GM19467 (cell line): ENCODE data around the gene MAML3.

Source experiments
- ATAC-seq: cut with Tn5 transposase; IDR thresholded peaks from one replicate; pipeline ENCODE4 v1.9.1; 2021; ENCODE audit warnings: mild to moderate bottlenecking, moderate library complexity; ENCODE audit not compliant: unreplicated experiment

Gene MAML3

DNA sequence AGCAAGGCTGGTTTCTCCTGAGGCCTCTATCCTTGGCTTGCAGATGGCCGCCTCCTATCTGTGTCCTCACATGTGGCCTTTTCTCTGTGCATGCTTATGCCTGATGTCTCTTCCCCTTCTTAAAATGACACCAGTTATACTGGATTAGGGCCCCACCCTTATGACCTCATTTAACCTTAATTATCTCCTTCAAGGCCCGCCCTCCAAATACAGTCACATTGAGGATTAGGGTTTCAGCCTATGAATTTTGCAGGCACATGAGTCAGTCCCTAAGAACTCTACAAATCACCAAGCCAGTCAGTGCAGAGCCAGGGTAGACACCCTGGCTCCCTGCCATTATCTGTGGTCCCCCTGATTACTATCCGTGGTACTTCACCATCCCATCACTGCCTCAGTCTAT is 51.6 kb downstream of the MAML3 start:
- no peak for ATAC-seq

DNA sequence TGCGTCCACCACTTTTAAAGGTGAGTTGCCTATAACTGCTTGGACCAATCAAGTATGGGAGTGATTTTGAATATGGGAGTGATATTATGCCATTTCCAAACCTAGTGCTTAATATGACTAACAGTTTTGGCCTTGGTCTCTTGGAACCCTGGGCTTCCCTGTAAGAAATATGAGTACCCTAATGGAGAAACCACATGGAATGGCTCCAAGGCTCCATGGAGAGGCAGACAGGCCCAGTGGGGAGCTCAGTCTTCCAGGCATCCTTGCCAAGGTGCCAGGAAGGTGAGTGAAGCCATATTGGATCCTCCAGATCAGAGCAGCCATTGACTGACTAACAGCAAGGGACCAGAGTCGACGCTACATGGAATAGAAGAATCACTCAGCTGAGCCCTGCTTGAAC is 53.2 kb downstream of the MAML3 start:
- no peak for ATAC-seq

DNA sequence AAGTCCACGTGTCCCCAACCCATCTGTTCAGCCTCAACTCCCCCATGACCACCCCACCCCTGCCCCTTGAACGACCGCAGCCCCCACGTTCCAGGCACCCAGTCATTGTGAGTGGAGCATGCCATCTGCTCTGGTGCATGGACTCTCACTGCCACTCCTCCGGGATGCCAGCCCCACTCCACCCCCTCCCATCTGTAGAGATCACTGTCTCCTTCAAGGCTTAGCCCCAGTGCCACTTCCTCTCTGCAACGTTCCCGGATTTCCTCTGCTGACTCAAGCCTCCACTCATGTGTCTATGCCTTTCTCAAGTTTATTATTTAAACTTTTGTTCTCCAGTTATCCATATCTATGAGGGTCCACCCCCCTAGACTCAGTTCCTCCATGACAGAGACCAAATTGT is 54.0 kb downstream of the MAML3 start:
- no peak for ATAC-seq

DNA sequence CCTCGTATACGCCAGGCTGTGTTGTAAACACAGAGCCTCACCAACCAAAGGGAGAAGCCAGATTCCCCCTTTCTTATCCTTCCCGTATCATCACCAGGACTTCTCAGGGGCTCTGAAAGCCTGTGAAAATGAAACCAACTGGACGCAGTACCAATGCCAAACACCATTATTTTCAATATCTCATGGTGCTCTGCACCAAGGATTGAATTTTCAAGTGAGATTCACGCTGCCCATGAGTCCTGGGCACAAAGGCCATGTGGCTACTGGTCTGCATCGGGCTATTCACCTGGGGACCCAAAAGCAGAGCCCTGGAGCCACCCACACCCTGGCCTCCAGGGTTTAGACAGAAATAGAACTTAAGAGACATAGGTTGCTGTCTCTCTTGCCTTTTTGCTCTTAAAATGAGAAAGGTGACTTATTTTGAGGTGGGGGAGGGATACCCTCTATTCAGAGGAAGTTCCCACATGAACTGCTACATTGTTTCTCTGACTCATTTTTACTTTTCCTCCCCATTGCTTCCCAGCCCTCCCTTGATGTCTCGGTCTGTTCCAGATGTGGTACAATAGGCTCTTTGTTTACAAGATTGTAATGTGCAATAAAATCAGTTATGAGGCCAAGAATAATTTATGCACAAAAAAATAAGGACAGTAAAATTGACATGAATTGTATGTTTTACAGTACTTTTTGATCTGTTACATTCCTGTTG is 55.4 kb downstream of the MAML3 start:
- no peak for ATAC-seq

DNA sequence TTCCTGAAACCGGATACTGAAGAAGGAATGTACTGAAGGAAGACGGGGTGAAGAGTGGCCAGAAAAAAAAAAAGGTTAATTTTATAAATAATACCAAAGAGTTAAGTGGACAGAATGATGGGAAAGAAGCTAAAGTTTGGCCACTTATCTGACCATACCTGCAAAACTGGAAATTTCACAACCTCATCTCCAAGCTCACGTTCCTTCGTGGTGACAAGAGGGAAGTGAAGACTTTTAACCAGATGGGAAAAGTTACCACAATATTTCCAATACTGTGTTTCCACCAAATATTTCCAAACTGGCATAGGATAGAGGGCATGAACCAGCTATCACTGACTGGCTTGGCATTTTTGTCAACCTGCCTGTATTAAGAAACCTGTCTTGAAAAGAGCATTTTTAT is 56.4 kb downstream of the MAML3 start:
- ATAC-seq: no peak

DNA sequence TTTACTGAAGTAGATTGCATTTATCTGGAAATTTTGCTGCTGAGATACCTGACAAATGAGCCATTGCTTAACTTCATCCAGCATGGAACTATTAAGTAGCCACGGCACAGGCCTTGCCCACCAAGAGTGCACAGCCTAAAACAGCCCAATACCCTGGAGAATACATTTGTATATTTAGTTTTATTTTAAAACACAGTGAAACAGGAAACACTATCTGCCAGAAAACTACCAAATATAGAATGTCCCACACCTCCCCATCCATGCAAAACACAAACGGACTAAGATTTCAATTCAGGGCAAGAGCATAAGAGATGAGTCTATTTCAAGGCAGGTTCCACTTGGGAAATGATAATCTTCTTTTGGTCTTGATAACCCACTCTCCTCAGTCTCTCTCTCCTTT is 57.1 kb downstream of the MAML3 start:
- ATAC-seq: no peak

DNA sequence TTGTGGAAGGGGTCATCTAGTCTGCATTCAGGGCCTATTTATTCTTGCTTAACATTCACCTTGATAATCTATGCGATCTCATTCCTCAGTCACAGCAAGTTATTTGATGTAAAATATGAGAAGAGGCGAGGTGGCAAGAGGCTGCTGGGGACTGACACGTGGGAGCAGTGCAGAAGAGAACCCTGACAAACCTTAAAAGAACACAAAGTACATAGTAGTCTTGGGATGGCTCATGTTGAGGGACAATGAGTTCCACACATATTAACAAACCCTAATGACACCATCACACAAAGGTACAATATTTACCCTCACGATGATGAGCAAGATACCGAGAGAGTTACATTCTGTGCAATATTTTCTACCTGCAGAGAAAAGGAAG is 57.5 kb downstream of the MAML3 start:
- ATAC-seq: no peak

DNA sequence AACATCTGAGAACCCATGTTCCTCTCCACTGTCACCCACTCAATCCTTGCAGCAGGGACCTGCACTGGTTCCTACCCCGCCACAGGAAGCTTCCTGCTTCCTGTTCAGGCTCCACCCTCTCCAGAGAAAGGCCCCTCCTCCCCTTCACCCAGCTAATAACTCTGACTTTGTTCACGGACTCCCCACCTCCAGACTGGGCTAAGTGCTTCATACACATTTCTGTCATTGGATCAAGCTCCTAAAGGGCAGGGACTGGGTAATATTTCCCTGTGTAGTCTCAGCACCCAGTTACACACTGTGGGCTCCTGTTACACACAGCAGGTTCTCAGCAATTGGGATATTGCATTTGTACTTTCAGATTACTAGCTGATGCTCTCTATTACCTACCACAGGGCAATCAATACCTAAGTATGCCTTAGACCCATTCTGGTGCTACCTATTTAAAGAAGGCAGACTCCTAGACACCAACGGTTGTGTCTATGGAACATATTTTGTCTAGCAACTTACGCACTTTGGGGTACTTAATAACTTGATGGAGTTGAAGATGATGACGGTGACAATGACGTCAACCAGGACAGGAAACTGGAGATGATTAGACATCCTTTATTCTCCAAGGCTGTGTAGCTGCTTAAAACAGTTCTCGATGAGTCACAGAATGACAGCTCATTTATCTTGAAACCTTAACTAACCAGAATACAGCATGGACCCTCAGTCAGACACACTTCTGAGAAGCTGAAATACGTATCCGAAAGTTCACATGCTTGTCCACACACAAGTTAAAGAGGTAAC is 58.1 kb downstream of the MAML3 start:
- no peak for ATAC-seq

DNA sequence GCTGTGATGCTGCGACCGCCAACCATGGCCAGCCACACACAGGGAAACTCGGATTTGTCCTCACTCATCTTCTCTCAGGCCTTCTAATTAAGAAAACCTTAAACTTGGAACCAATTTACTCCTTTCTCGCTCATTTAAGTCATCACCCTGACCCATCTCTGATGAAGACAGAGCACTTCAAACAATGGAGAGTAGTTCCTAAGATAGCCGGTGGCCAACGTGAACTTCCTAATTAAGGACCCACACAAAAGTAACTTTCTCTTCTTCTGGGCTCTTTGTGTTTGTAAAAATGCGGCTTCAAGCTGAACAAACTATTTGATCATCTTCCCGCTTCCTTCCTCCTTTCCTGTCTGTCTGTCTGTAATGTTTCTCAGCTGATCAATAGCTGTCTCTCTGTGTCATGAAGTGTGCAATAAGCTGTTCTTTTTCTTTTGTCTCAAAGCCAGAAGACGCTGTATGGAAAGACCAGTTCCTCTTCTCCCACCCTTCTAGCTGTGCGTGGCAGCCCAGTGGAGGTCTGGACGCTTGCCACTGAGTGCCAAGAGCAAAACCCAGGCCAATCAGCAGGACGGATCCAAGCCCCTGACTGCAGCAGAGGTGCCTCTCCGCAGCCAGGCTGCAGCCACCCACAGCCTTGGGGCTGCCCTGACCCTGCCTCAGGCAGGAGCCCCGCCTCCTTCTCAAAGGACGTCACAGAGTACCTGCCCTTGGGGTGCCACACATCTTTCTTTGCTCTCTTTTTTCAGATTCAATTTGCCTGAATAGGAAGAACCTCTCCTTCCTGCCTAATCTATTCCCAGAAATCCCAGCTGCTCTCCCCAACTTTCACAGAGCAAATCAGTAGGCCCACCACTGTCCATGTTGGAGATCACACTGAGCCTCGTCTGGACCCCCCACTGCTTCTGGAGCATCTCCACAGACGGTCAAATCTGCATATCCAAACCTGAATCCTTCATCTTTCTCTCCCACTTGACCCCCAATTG is 59.3 kb downstream of the MAML3 start:
- no peak for ATAC-seq

DNA sequence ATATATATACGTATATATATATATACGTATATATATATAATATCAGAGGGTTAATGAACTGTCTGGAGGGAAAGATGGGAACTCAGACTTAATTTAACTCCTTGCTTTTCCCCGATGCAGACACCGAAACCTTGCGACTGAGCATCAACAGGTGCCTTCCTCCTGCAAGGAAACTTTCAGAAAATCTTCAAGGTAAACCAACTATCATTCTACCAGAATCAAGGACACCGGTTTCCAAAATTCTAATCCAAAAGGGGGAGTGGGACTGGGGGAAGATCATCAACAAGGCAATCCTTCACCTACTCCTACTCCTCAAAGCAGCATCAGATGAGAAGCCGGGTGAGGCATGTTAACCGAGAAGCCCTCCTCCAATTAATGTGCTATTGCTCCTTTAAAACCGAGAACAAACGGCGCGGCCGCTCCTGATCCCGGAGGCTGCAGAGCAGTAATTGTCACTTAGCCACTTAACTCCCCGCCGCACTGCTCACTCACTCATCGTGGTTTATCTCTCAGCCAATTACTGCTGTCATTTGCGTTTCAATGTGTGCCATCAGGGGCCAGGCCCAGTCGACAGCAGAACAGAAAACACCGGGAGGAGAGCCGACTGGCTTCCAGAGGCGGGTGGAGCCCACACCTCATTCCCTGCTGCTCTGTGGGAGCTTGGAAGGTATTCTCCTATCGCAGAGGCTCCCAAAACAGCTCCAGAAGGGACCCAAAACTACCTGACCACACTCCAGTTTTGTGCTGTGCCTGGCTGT is 61.7 kb downstream of the MAML3 start:
- ATAC-seq: no peak

DNA sequence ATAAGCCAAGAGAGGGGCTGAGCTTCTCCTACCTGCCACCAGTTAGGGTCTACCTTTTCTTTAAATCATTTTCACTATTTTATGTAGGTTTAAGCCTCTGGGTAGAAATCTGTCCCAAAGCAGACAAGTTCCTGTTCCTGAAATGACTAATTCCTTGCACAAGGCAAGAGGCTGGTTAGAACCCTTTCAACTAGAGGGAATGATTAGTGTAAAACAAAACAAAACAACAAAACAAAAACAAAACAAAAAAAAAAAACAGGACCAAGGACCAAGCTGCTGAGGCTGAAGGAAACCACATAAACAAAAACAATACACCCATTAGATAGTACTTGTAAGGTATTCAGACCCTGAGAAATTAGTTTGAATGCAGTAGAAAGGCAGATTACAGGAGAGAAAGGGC is 62.7 kb downstream of the MAML3 start:
- no peak for ATAC-seq

DNA sequence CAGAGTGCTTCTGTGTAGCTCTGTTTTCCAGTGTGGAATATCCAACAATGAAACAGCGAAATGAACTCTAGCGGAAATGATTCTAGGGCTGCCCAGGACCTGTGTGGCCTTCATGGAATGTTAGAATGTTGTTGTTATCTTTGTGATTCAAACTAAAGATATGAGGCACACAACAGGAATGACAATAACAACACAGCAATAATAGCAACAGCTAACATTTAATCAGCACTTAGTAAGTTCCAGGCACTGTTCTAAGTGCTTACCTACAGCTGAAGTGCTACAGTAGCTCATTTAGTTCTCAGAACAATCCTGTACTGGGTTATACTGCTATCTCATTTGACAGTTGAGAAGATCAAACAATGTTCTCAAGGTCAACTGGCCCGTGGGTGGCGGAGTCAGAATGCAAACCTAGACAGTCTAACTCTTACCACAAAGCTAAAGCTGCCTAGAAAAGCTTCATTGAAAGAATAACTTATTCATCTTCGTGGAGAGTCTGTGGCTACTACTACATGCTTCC is 63.7 kb downstream of the MAML3 start:
- ATAC-seq: no peak

DNA sequence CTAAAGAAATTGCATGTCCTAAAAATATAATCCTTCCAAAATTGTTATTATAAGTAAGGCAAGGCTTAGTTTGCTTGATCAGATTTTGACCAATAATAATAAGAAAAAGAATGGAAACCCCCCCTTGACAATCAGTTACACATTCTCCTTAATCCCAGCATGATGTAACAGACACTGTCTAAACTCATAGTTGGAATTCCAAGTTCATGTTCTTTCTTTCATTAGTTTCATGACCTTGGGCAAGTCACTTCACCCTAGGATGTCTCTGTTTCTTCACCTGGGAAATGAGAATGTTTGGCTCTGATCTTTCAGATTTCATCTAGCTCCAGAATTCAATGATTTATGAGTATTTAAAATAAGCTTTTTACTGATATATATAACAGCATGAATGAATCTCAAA is 64.8 kb downstream of the MAML3 start:
- no peak for ATAC-seq

DNA sequence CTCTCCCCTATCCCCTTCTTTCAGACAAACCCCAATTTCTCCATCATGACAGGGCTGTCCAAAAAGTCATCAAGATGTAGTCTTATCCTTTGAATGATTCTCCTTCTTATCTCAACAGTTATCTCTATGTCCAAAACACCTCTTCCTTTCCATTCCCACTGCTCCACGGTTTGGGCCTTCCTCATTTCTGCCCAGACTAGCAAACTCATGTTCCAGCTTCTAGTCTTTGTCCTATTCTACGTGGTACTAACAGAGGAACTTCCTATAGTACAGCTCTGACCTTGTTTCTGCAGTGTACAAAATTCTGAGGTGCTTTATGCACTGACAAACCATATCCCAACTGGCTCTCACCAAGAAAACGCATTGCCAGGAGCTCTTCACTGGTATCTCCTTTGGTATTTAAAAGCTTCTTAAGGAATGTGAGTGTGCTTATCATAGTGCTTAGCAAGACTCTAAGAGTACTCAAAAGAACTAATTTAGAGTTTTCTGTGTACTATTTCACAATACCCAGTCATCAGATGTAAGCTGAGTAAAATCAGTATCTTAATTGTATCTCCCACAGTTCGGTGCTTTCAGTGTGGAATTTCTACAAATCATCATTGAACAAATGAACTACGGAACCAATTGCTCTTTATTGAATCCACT is 65.5 kb downstream of the MAML3 start:
- ATAC-seq: no peak

DNA sequence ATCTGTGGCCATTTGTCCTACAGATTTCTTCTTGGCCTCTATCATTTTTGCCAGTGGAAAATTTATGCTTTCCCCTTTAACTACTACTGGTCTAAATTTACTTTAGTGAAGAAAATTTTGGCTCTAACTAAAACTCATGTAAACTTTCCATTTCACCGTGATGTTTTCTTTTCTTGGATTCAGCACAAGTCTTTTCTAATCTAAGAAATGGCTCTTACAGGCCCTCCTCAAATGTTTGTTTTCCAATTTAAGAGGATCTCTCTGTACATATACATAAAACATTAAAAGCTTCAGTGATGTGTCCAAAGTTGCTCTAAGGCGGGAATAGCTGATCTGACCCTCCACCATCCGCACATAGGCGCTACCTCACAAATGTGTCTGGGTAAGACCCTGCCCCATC is 68.1 kb downstream of the MAML3 start:
- no peak for ATAC-seq

DNA sequence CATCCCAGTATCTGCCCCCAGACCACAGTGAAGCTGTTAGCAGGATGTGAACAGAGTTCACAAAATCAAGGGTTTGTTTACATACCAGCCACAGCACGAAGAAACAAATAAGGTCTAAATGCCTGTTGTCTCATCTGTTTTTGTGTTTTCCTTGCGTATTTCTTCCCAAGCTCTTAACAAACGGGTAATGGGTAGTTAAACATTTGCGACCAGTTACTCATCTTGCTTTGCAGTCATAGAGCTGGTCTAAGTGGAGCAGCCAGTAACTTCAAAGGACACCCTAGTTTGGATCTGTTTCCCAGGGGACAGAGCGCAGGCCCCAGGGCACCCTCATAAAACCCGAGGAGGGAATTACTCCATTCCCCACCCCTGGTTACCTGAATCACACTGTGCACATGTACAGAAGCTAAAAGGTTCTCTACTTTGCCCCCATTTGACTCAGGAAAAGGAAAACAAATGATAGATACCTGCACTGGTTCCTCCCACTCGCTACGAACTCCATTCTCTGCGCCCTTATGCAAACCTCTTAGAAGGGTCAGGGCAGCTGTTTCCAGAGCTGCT is 68.8 kb downstream of the MAML3 start:
- ATAC-seq: no peak

DNA sequence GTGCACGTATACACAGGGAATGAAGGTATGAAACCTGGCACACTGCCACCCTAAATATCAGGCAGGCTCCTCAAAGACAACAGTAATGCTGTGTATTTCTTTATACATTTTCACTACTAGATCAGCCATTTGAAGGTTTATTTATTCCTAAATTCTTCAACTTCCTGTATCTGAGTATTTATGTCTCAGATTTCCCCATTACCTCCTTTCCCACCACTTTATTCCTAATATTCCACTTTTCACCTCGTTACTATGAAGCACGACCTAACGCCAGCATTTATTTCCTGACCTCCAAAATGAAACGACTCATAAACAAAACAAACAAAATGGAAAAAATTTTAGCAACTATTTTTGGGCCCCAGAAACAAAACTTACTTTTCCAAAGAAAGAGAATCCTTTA is 69.6 kb downstream of the MAML3 start:
- ATAC-seq: no peak

DNA sequence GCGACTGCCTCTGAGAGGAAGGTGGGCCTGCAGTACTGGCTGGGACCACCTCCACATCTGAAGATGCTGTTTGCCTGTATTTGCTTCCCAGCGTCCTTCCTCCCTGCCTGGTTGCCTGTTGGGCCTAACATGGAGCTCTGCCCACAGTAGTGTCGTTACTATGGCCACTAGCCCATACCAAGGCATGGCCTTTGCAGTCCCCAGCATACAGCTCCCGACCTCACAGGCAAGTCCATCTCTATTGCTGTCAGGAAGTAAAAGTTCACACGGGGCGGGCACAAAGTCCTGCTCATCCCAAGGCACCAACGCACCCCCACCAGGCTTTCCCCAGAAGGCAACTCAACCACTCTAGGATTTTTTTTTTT is 71.6 kb downstream of the MAML3 start:
- no peak for ATAC-seq

DNA sequence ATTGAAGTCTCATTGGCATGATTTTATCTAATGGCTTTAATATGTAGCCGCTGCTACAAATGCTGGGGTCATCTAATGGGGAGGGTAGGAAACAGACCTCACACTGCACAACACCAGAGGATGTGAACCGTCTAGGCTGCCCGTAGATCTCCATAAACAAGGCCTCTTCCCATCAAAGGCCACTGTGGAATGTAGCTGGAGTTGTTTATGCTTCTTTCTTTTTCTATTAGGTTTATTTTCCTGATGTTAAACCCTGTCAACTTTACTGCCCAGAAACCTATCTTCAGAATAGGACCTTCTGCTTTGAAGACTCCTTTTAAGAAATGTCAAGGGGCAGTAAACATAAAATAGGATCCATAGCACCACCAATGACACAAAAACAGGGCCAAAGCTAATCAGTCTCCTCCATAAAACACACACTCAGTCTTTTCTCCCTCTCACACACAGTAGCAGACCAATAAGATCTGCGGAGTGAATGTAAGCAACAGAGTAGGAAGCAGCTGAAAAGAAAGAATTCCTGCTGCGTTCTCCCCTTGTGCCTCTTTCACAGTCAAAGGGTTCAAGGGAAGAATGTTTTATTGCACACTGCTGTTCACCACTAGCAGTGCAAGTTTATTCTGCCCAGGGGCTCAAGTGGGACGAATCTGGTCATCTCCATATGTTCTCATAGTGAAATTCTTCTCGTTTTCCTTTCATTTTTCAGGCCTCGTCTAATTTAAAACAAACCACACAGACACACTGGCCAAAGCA is 72.2 kb downstream of the MAML3 start:
- ATAC-seq: no peak
